ENCODE measurements around the gene EIF4E1B.
"Not testable (repeated sequence)": the region's sequence is repeated elsewhere in the genome, so short reads cannot be mapped to it uniquely, and the experiment has no call there.

The EIF4E1B gene, protein sequence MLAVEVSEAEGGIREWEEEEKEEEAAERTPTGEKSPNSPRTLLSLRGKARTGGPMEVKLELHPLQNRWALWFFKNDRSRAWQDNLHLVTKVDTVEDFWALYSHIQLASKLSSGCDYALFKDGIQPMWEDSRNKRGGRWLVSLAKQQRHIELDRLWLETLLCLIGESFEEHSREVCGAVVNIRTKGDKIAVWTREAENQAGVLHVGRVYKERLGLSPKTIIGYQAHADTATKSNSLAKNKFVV

DNA sequence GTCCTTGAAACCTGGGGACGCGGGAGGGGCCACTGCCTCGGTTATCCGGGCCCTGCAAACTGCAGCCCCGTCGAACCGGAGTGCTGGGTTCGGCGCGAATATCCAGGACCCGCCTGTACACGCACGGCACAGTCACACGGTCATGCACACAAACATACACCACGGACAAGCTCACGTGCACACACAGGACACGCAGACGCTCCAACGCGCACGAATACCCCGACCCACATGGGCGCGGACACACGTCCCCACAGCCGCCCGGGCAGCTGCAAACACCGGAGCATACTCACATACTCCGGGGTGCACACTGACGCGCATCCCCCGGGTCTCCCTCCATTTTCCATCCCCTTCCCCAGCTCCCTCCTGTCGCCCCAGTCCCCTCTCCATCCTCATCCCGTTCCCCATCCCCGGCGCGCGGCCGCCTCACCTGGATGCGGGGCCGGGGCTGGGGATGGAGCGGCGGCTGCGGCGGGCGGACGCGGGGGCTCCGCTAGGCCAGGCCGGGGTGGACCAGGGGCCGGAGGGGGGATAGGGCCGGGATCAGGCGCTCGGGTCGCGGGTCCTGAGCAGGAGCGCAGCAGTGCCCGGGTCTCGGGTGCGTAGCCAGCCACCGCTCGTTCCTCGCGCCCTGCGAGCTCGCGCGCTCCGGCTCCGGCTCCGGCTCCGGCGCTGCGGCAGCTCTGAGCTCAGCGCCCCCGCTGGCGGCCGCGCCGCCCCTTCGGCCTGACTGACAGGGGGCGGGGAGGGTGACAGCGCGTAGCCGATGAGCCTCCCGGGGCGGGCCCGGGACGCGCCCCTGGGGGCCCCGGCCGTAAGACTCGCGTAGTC is at the start of gene EIF4E1B, which contains the start of gene SNCB:
Gene EIF4E1B, plus strand, starts transcription at position 823 of the 828 bp plus-strand sequence. CDS start 12,113 bp downstream, outside the sequence.
Gene SNCB, minus strand, starts transcription at position 682 of the 828 bp plus-strand sequence. CDS start 880 bp downstream, outside the sequence.
- DNase-seq: peak; percentile 31

DNA sequence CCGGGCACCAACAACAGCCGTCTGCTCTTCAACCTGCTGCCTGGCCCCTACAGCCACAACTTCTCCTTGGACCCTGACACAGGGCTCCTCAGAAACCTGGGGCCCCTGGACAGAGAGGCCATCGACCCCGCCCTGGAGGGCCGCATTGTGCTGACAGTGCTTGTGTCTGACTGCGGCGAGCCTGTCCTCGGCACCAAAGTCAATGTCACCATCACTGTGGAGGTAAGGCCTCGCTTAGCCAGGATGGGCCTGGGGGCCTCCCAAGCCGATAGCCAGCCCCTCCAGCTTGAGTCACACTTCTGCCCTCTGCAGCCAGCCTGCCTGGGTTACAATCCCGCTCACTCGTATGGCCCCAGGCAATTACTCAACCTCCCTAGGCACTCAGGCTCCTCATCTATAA is 49.1 kb upstream of the EIF4E1B start:
- DNase-seq: no peak

DNA sequence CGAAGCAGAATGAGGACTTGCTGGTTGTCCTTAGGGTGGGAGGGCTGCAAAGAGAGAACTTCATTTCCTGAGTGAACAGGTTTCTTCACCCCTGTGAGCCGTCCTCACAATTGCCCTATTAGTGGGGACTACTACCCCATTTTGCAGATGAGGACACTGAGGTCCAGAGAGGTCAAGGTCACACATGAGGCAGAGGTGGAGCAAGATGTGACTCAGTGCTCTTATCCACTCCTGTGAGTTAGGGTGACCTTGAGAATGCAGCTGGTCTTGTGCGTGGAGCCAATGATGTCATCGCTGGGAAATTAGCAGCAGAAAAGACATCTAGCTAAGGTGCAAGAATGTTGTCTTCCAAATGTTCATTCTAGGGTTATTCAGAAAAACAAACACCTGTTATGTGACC is 47.4 kb upstream of the EIF4E1B start:
- no peak for DNase-seq

DNA sequence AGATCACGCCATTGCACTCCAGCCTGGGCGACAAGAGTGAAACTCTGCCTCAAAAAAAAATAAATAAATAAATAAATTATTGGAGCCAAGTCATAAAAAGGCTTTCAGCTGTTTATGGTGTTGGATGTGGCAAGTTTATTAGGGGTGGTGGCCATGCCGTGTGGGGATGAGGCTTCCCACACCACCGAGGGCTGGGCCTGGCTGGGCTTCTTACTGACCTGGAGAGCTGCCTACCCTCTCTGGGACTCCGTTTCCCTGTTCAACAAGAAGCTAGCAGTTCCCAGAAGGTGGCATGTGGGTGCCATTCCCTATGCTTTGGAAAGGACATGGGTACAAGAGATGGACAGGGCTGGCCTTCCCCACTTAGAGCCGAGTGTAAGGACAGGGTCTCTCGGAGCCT is 43.1 kb upstream of the EIF4E1B start:
- no peak for DNase-seq

DNA sequence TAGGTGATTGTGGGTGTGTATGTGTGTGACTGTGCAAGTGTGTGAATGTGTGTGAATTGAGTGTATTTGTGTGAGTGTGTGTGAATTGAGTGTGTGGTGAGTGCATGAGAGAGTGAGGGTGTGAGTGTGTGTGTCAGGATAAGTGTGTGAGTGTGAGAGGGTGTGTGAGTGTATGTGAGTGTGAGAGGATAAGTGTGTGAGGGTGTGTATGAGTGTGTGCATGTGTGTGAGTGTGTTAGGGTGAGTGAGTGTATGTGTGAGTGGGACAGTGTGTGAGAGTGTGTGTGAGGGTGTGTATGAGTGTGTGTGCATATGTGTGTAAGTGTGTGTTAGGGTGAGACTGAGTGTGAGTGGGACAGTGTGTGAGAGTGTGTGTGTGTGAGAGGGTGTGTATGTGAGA is 42.2 kb upstream of the EIF4E1B start:
- DNase-seq: no peak

DNA sequence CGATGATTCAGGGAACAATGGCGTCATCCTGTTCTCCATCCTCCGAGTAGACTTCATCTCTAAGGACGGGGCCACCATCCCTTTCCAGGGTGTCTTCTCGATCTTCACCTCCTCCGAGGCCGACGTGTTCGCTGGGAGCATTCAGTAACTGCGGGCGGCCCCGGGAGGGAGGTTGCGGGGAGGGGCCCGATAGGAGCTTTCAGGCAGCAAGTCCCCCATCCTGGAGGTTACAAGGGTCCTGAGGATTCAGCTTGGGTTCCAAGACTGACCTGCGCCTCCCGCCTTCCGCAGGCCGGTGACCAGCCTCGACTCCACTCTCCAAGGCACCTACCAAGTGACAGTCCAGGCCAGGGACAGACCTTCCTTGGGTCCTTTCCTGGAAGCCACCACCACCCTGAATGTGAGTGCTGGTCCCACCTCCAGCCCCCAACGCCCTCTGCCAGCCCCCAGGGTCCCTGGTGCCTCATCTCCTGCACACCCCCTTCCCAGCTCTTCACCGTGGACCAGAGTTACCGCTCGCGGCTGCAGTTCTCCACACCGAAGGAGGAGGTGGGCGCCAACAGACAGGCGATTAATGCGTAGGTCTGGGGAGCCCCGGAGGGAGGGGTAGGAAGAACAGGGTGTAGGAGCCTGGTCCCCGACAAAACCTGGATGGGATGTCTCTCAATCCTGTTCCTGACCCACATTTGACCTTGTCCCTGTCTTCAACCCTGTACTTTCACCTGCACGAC is 41.3 kb upstream of the EIF4E1B start:
- no peak for DNase-seq

DNA sequence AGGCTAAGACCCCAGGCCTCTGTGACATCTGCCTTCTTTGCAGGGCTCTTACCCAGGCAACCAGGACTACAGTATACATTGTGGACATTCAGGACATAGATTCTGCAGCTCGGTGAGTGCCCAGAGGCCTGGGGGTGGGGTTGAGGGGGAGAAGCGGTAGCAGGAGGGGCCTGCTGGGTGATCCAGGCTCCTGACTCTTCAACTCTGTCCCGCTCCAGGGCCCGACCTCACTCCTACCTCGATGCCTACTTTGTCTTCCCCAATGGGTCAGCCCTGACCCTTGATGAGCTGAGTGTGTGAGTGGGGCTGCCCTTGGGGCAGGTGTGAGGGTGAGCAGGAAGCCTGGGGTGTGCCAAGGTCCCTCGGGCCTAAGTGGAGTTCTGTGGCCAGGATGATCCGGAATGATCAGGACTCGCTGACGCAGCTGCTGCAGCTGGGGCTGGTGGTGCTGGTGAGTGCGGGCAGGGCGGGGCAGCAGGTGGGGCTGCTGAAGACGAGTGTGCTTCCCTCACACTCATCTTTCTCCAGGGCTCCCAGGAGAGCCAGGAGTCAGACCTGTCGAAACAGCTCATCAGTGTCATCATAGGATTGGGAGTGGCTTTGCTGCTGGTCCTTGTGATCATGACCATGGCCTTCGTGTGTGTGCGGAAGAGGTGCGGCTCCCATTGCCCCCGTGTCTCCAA is 40.3 kb upstream of the EIF4E1B start:
- DNase-seq: no peak

DNA sequence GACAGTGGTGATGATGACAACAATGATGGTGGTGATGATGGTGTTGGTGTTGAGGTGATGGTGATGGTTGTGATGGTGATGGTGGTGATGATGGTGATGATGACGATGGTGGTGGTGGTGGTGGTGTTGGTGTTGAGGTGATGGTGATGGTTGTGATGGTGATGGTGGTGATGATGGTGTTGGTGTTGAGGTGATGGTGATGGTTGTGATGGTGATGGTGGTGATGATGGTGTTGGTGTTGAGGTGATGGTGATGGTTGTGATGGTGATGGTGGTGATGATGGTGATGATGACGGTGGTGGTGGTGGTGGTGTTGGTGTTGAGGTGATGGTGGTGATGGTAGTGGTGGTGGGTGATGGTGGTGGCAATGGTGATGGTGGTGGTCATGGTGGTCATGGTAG is 38.8 kb upstream of the EIF4E1B start:
- not testable (repeated sequence) for DNase-seq

DNA sequence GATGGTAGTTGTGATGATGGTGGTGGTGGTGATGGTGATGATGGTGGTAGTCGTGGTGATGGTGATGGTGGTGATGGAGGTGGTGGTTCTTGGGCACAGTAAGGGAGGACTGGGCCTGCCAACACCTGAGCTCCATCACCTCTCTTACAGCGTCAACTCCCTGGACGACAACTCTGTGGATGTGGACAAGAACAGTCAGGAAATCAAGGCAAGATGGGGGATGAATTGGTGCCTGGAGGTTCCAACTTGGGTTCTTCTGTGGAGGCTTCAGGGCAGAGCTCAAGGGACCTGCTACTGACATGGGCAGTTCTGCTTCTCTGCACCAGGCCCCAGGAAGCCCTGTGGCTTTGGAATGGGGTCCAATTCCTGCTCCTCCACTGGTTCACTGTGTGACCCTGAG is 37.9 kb upstream of the EIF4E1B start:
- DNase-seq: no peak

DNA sequence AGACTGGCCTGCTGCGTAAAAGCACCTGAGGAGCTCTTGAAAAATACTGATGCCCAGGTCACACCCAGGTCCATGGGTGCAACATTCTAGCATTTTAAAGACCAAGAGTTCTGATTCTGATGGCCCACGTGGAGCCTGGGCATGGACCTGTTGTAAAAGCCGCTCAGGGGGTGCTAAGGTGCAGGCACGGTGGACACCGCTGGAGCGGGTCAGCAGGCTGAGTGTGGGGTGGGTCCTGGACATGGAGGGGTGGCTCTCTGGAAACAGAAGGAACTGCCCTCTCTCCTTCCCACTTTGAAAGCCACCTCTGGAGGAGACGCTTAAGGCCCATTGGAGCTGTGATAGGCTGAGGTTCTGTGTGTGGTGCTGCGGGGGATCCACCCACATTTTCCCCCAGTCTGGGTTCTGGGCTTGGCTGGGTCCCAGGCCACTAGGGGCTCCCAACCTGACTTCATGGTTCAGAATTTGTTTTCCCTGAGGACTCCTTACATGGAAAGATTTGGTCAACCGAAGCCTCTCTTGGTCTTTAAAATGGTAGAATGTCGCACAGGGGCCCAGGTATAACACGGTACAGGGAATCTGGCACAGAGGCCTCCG is 37.1 kb upstream of the EIF4E1B start:
- DNase-seq: no peak

DNA sequence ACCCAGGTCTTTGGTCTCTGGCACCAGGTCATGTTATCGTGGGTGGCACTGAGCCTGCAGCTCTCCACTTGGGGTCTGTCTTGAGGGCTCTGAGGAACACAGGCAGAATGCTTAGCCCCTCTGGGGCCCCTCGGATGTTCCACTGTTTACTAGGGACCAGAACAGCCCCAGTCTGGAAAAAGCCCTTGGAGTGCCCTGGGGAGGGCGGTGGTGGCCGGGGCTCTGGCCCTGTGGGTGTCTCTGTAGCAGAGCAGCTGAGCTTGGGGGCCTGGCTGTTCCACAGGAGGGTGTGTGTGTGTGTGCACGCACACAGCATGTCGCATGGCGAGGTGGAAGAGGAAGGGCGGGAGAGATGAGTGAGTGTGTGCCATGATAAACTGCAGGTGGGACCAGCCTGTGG is 35.9 kb upstream of the EIF4E1B start:
- DNase-seq: no peak

DNA sequence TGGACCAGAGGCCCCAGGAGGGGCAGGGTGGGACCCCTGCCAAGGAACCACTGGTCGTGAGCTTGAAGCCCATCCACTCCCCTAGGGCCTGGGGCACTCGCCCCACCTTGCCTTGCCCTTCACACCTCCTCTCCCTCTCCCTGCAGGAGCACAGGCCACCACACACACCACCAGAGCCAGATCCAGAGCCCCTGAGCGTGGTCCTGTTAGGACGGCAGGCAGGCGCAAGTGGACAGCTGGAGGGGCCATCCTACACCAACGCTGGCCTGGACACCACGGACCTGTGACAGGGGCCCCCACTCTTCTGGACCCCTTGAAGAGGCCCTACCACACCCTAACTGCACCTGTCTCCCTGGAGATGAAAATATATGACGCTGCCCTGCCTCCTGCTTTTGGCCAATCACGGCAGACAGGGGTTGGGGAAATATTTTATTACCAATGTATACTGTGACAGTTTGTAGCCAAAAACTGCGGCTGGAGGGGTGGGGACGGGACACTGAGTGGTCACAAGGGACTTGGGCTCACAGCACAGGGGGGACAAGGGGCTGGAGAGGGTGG is 35.0 kb upstream of the EIF4E1B start:
- no peak for DNase-seq

DNA sequence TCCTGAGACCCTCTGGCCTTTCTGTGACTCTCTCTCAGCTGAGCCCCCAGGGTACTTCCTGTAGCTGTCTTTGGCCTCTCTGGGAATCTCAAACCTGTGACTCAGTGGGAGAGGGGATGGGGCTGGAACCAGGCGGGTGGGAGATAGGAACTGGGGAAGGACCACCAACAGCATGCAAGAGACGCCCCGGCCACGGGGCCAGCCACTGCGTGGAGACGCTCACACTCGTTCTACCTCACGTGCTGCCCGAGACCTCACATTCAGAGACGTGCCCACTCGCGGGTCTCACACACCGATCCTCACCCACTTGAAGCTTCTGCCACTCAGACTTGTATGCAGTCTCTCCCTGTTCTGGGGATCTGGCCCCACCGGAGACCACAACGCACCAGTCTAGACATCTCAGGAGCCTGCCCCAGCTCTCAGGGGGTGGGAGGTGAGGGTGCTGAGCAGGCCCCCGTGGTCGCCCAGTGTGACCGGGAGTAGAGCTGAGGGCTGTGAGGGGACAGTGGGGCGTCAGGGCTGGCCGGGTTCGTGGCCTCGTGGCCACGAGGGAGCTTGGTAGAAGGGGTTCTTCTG is 34.3 kb upstream of the EIF4E1B start:
- no peak for DNase-seq

DNA sequence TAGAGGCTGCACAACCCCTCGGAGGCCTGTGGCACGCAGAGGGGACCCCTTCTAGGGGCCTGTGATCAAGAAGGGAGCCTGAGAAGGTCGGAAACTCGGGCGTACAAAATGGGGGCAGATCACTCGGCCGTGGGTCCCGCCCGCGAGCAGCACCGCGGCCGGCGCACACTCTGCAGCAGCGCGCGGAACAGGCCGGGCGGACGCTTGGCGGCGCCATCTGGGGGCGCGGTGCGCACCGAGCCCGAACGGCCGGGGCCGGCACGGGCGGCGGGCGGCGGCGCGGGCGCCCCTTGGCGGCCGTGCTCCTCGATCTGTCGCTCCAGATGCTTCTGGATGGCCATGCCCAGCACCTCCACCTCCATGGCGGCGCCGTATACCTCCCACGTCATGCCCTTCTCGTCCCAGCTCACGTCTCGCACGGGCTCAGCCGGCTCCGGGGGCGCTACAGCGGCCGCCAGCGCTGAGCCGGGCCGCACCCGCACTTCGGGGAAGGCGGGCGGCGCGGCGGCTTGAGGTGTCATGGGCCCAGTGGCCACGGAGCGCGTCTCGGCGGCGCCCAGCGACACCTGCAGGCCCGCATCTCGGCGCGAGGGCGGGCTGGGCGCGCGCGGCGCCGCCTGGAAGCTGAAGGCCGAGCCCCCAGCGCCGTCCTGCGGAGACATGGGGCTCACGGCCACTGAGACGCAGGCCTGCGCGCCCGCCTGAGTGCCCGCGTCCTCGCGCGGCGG is 33.6 kb upstream of the EIF4E1B start:
- DNase-seq: no peak

DNA sequence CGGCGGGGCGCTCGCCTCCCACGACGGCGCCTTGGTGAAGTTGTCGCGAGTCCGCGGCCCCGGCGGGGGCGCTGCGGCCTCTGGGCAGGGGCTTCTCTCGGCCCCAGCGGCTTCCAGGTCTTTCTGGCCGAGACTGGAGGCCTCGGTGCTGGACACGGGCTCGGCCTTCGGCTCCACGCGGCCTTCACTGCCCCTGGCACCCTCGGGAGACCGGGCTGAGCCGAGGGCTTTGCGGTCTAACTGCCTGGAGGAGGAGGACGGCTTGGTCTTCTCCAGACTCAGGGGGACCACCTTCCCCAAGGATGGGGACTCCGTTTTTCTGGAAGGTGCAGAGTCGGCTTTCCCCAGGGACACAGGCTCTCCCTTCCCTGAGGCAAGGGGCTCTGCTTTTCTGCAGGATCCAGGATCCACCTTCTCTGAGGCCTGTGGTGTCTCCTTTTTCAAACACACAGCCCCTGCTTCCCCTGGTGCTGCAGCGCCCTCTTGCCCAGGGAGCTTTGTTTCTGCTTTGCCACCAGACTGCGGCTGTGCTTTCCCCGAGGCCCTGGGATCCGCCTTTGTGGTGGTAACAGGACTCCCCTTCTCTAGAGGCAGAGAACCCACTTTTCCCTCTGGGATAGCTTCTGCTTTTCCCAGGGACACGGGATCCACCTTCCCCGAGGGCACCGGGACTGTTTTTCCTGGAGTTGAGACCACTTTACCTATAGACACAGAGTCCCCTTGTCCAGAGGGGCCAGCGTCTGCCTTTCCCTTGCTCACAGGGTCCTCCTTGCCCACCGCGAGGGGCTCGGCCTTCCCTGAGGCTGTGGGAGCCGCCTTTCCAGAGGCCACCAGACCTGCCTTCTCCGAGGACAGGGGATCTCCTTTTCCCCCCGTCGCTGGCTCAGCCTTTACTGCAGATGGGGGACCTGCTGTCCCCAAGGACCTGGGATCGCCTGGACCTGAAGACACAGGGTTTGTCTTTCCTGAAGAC is 32.8 kb upstream of the EIF4E1B start:
- DNase-seq: no peak

DNA sequence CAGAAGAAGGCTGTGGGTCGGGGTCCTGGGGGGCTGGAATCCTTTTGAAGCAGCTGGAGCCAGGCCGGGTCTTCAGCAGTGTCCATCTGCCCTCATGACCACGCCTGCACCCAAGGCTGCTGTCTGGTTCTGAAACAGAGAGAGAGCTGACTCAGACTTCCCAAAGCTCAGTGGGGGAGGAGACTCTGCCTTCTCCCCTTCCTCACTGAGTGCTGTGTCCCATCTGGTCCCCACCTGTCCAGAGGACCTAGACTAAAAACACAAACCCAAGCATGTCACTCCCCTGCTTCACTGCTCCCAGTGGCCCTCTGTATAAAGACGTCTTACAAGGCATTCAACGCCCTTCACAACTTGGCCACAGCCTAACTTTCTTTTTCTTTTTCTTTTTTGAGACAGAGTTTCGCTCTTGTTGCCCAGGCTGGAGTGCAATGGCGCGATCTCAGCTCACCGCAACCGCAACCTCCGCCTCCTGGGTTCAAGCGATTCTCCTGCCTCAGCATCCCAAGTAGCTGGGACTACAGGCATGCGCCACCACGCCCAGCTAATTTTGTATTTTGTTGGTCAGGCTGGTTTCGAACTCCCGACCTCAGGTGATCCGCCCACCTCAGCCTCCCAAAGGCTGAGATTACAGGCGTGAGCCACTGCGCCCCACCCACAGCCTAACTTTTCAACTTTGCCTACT is 30.6 kb upstream of the EIF4E1B start:
- not testable (repeated sequence) for DNase-seq

DNA sequence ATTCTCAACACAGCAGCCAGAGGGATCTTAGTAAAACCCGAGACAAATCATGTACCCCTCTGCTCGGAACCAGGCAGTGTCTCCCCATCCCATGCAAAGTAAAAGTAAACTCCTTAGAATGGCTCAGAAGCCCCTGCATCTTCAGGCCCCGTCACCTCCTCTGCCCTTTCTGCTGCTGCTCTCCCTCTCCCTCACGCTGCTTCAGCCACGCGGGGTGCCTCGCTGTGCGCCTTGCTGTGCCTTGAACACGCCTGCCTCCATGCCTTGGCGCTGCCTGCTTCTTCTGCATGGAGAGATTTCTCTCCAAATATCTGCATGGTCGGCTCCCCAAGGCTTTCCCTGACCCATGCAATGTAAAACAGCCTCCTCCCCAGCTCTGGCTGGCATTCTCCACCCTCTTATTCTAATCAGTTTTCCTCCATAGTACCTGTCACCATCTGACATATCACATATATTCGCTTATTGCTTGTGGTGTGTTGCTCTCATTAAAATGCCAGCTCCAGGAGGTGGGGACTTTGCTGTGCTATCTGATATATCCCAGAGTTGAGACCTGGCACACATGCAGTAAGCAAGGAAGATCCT is 28.5 kb upstream of the EIF4E1B start:
- DNase-seq: no peak

DNA sequence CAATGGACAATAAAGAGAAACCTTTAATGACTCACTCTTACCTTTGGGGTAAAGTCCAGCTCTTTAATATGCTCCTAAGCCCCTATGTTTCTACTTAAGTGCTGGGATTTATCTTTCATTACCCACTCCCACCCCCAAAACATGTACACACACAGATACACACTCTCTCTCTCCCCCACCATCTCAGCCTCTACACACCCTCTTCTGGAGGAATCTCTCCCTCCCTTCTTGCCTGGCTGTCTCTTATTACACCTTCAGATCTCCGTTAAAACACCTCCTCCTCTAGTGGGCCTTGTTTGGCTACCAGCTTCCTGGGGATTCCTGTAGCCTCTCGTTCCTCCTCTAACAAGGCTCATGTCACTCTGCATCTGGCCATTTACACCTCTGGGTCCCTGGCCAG is 27.4 kb upstream of the EIF4E1B start:
- no peak for DNase-seq

DNA sequence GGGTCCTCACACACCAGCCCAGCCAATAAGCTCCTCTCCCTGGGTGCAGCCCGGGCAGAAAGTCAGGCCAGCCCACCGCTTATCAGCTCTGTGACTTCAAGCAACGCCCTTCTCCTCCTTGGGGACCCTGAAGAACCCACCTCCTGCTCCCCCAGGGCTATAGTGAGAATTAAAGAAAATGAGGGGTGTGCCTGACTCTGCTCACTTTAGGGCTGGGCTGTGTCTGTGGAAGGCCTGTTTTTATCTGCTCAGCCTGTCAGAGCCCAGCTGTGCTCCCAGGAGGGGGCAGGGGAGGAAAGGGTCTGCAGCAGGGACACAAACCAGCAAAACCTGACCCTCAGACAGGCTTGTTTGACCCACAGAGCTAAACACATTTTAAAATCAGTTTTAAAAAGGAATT is 24.4 kb upstream of the EIF4E1B start:
- no peak for DNase-seq

Data from NCI-H1436 (cell line).